GM23248 (cell line): ENCODE measurements around the gene FAT2. TPM values are rescaled to one million over a fixed set of nuclear protein-coding genes. Genes with fewer than 3 reads are reported as not detected.

Source experiments
- DNase-seq: peaks from one replicate; pipeline ENCODE4 v3.0.0-alpha.2; 2015
- H2AFZ ChIP-seq: fragments of 200-600 bp; sonication (generic); 2 replicates; pipeline ENCODE4 v1.6.1; 2016; ENCODE audit warnings: antibody characterized with exemption
- H3F3A ChIP-seq: fragments of 200-600 bp; sonication (generic); 2 replicates; pipeline ENCODE4 v1.6.1; 2016; ENCODE audit warnings: mild to moderate bottlenecking, antibody characterized with exemption, mixed run types; ENCODE audit not compliant: insufficient read depth
- H3K27ac ChIP-seq: fragments of 200-600 bp; sonication (generic); 2 replicates; pipeline ENCODE4 v1.5.1; 2016; ENCODE audit warnings: mild to moderate bottlenecking
- H3K27me3 ChIP-seq: fragments of 200-600 bp; sonication (generic); replicated peaks from 2 replicates; pipeline ENCODE4 v1.6.1; 2016; ENCODE audit warnings: mild to moderate bottlenecking; ENCODE audit not compliant: insufficient read depth
- H3K36me3 ChIP-seq: fragments of 200-600 bp; sonication (generic); 2 replicates; pipeline ENCODE4 v1.6.1; 2016; ENCODE audit warnings: low read depth, mild to moderate bottlenecking
- H3K4me1 ChIP-seq: fragments of 200-600 bp; sonication (generic); 2 replicates; pipeline ENCODE4 v1.6.1; 2016; ENCODE audit warnings: mild to moderate bottlenecking; ENCODE audit not compliant: insufficient read depth
- H3K4me2 ChIP-seq: fragments of 200-600 bp; sonication (generic); one replicate; pipeline ENCODE4 v1.6.1; 2016; ENCODE audit warnings: mild to moderate bottlenecking; ENCODE audit not compliant: unreplicated experiment
- H3K4me3 ChIP-seq: fragments of 200-600 bp; sonication (generic); 2 replicates; pipeline ENCODE4 v1.5.1; 2016; ENCODE audit warnings: mild to moderate bottlenecking
- H3K79me2 ChIP-seq: fragments of 200-600 bp; sonication (generic); 2 replicates; pipeline ENCODE4 v1.6.1; 2016; ENCODE audit warnings: mild to moderate bottlenecking; ENCODE audit not compliant: insufficient read depth
- H3K9ac ChIP-seq: fragments of 200-600 bp; sonication (generic); 2 replicates; pipeline ENCODE4 v1.6.1; 2016; ENCODE audit warnings: mild to moderate bottlenecking
- H3K9me2 ChIP-seq: fragments of 200-600 bp; sonication (generic); 2 replicates; pipeline ENCODE4 v1.6.1; 2016; ENCODE audit warnings: mixed run types, mild to moderate bottlenecking, moderate library complexity; ENCODE audit not compliant: insufficient read depth
- H3K9me3 ChIP-seq: fragments of 200-600 bp; sonication (generic); one replicate; pipeline ENCODE4 v1.6.1; 2017; ENCODE audit warnings: low read depth
- H4K20me1 ChIP-seq: fragments of 200-600 bp; sonication (generic); 2 replicates; pipeline ENCODE4 v1.6.0; 2016; ENCODE audit not compliant: insufficient read depth
- EZH2 ChIP-seq: fragments of 200-600 bp; sonication (generic); IDR thresholded peaks from 2 replicates; pipeline ENCODE4 v1.6.1; 2018; ENCODE audit warnings: antibody characterized with exemption, mild to moderate bottlenecking; ENCODE audit not compliant: insufficient read depth, poor library complexity, severe bottlenecking
- EZH2phosphoT487 ChIP-seq: fragments of 200-600 bp; sonication (generic); IDR thresholded peaks from 2 replicates; pipeline ENCODE4 v1.6.1; 2018; ENCODE audit warnings: antibody characterized with exemption, moderate library complexity, mild to moderate bottlenecking, low read depth; ENCODE audit not compliant: insufficient read depth
- WGBS, 2 experiments: methylation state at CpG; one replicate each; pipeline ENCODE4 v1.1.6; 2015 to 2017; ENCODE audit warnings: low lambda C conversion rate in 2 of 2, low coverage in 1 of 2; ENCODE audit errors: missing lambda C conversion rate in 2 of 2; 5-methylcytosine and 5-hydroxymethylcytosine counted together
- in situ Hi-C: fragments of 300-500 bp; cut with MboI; formaldehyde crosslinking; loops from 2 replicates; pipeline ENCODE4 v1.15.0; 2020
- polyA plus RNA-seq: library from polyadenylated mRNA; unstranded; fragments of >200 nt; fragmentation: Nextera tagmentation; extraction: Ambion mirVana; gene quantifications from 2 replicates; pipeline ENCODE4 v1.2.1, GENCODE V29; 2016
- total RNA-seq: library from RNA; depleted of rRNA; stranded (reverse); fragments of >200 nt; shearing (Covaris generic); gene quantifications from 2 replicates; pipeline ENCODE4 v1.2.3, GENCODE V29; 2014; rRNA removed

The FAT2 gene
- total and polyA plus RNA-seq, 2 experiments from 2014 or later, result not detected

- no peak overlapping the region for H3K27ac ChIP-seq
- H3K9ac ChIP-seq, result no peak overlapping the region
- no peaks in the 10 kb centered on the region for H3K79me2 ChIP-seq
- no peak overlapping the region for H3K4me3 ChIP-seq
- H3K9me2 ChIP-seq, result no peaks in the 10 kb centered on the region
- TF ChIP-seq EZH2, result no peak
- no peak for TF ChIP-seq EZH2phosphoT487
- no peak overlapping the region for H2AFZ ChIP-seq
- DNase-seq, result no peak
- 36 to 46% methylated on average over 4 of the region's 4 CpGs for WGBS, 2 experiments
- H3K4me2 ChIP-seq, result no peak overlapping the region
- H4K20me1 ChIP-seq, result no peaks in the 10 kb centered on the region
- no peaks in the 10 kb centered on the region for H3K27me3 ChIP-seq
- no peaks in the 10 kb centered on the region for H3K4me1 ChIP-seq
- H3F3A ChIP-seq, result no peaks in the 10 kb centered on the region
- no peaks in the 10 kb centered on the region for H3K36me3 ChIP-seq
- in situ Hi-C loops, result no loop called here
- no peaks in the 10 kb centered on the region for H3K9me3 ChIP-seq
Observed at GRCh38 chr5:151547364-151547763, 43.8 kb downstream of the FAT2 start.

GRCh38 chr5:151541571-151541970, 49.6 kb downstream of the FAT2 start:
- Histone ChIP-seq H3F3A (no peaks in the 10 kb centered on the region), H3K4me2 (no peak overlapping the region), H3K27ac (no peak overlapping the region), H2AFZ (no peak overlapping the region), H3K36me3 (no peaks in the 10 kb centered on the region), H3K9ac (no peak overlapping the region), H3K9me3 (no peaks in the 10 kb centered on the region), H3K27me3 (no peaks in the 10 kb centered on the region), H3K79me2 (no peaks in the 10 kb centered on the region), H3K4me3 (no peak overlapping the region), H3K9me2 (no peaks in the 10 kb centered on the region), H4K20me1 (no peaks in the 10 kb centered on the region), H3K4me1 (peaks cover 8% of the 10 kb centered on the region; the same call in 1 of the 2 replicates)
- in situ Hi-C loops, result no loop called here
- 56 to 62% methylated on average over 2 of the region's 2 CpGs for WGBS, 2 experiments
- TF ChIP-seq EZH2phosphoT487, result no peak
- no peak for TF ChIP-seq EZH2
- DNase-seq, result no peak

Other genes starting within 250 kb of the FAT2 start
- gene SLC36A2, start 243.8 kb downstream of the FAT2 start, total RNA-seq, result not detected in 2 replicates
- gene SLC36A2, start 243.8 kb downstream of the FAT2 start, polyA plus RNA-seq, result not detected in 2 replicates
- gene SLC36A1, start 143.7 kb downstream of the FAT2 start, total RNA-seq, result 10.1 and 13.4 TPM in 2 replicates
- gene SLC36A1, start 143.7 kb downstream of the FAT2 start, polyA plus RNA-seq, result 6.9 and 7.1 TPM in 2 replicates
- 5,563 and 6,520 TPM in 2 replicates for gene SPARC, start 95.6 kb upstream of the FAT2 start, total RNA-seq
- gene SPARC, start 95.6 kb upstream of the FAT2 start, polyA plus RNA-seq, result 20,092 and 20,398 TPM in 2 replicates
- 52.2 and 126 TPM in 2 replicates for gene ATOX1, start 167.3 kb upstream of the FAT2 start, total RNA-seq
- gene ATOX1, start 167.3 kb upstream of the FAT2 start, polyA plus RNA-seq, result 278 and 296 TPM in 2 replicates
- gene G3BP1, start 180.6 kb upstream of the FAT2 start, total RNA-seq, result 134 and 153 TPM in 2 replicates
- gene G3BP1, start 180.6 kb upstream of the FAT2 start, polyA plus RNA-seq, result 189 and 190 TPM in 2 replicates